SH-SY5Y (cell line): Measurements from ENCODE around the gene WIZ.

Experiments used
- GATA2 ChIP-seq: IDR thresholded peaks from 2 replicates; pipeline ENCODE4 v1.6.1; 2011; ENCODE audit warnings: mild to moderate bottlenecking, low read depth, low read length
- GATA3 ChIP-seq: IDR thresholded peaks from 2 replicates; pipeline ENCODE4 v1.6.1; 2011; ENCODE audit warnings: low read depth, mild to moderate bottlenecking, low read length, moderate library complexity

DNA sequence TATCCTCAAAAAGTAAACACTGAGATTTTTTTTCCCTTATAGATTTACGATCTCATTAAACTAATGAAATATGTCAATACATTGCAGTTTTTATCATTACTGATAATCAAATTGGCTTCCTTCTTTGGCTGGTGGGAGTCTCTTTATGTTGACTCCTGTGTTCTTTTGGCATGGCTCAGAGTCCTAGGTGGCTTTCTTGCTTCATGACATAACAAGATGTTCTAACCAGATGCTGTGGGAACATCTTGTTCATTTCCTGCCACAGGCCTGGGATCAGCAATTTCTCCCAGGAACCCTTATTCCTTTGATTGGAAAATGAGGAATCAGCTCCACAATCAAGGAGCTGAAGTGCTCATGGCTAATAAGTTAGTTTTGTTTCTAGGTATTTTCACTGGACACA is 45.4 kb upstream of the WIZ start:
- no peak for TF ChIP-seq GATA3
- no peak for TF ChIP-seq GATA2
